Adrenal gland (tissue), 12 donors: Measurements from ENCODE around the gene HOXD4. TPM values are rescaled to one million over a fixed set of nuclear protein-coding genes. Genes with fewer than 3 reads are reported as not detected.

ENCODE experiments used
- DNase-seq, 7 donors: peaks; one replicate each; pipeline ENCODE4 v3.0.0-alpha.2; 2019 to 2020
- H3K27ac ChIP-seq, 5 donors: fragments of 200-600 bp; sonication (generic) in 4 of 5; 1 replicate in 3 of 5; 2 replicates in 2 of 5; pipeline versions ENCODE4 v1.5.1 to v1.8.0; 2016 to 2020; ENCODE audit warnings: mild to moderate bottlenecking in 1 of 5
- H3K27me3 ChIP-seq: fragments of 200-600 bp; 2 replicates; pipeline ENCODE4 v1.8.0; 2021
- H3K36me3 ChIP-seq, 2 donors: fragments of 200-600 bp; replicated peaks in 1 of 2; 1 replicate in 1 of 2; 2 replicates in 1 of 2; pipeline versions ENCODE4 v1.5.1 to v1.8.0; 2018 to 2022
- H3K4me1 ChIP-seq, 2 donors: fragments of 200-600 bp; replicated peaks in 1 of 2; 1 replicate in 1 of 2; 2 replicates in 1 of 2; pipeline versions ENCODE4 v1.5.1 to v1.8.0; 2018 to 2021
- H3K4me3 ChIP-seq, 4 donors: fragments of 200-600 bp; sonication (generic) in 3 of 4; one replicate each; pipeline ENCODE4 v1.5.1; 2016 to 2018
- H3K9me3 ChIP-seq, 3 donors: fragments of 200-600 bp; sonication (generic) in 1 of 3; replicated peaks in 1 of 3; 1 replicate in 2 of 3; 2 replicates in 1 of 3; pipeline versions ENCODE4 v1.5.1 to v1.8.0; 2016 to 2021
- POLR2A ChIP-seq, 2 donors: fragments of 450-650 bp; IDR thresholded peaks; one replicate each; pipeline ENCODE4 v1.6.1; 2017; ENCODE audit warnings: antibody characterized with exemption in 2 of 2, mild to moderate bottlenecking in 2 of 2, moderate library complexity in 1 of 2
- WGBS, 4 donors: extraction: QIAGEN DNeasy Blood & Tissue Kit in 2 of 4; methylation state at CpG; one replicate each; pipeline versions ENCODE4 v1.1.5 to v1.1.7; 2013 to 2017; 5-methylcytosine and 5-hydroxymethylcytosine counted together
- intact Hi-C, 2 donors: fragments of 100-400 bp; cut with DNase I; formaldehyde crosslinking; loops; one replicate each; pipeline versions ENCODE4 v1.14.1 to v1.15.0; 2022 to 2023
- polyA plus RNA-seq, 3 donors: library from polyadenylated mRNA; stranded (reverse); fragments of 200-250 nt in 2 of 3; fragments of 350-450 nt in 1 of 3; fragmentation: Illumina TruSeq in 1 of 3; extraction: RNeasy Lipid Tissue Mini Kit (QIAGEN cat#74804) in 1 of 3; gene quantifications; one replicate each; pipeline ENCODE4 v1.2.3, GENCODE V29; 2013 to 2014
- total RNA-seq, 9 donors: library from RNA; depleted of rRNA in 4 of 9; stranded (reverse); fragments of >200 nt in 4 of 9; fragments of 120-200 nt in 1 of 9; fragmentation: NEBNext Ultra II Directional in 1 of 9; extraction: Animal tissue kit (Norgen Biotek cat#: 25700) in 1 of 9; gene quantifications; one replicate each; pipeline versions ENCODE4 v1.1.0 to v1.2.4, GENCODE V29; 2013 to 2023
- TF ChIP-seq, protein P1 (sequence below), 6 experiments: fragments of 450-650 bp in 4 of 6; fragments of 200-600 bp in 2 of 6; sonication (generic) in 1 of 6; IDR thresholded peaks; 1 replicate in 5 of 6; 2 replicates in 1 of 6; pipeline versions ENCODE4 v1.5.1 to v1.8.0; 2016 to 2021; ENCODE audit warnings: antibody characterized with exemption in 6 of 6, mild to moderate bottlenecking in 2 of 6, moderate library complexity in 1 of 6
- donor health status: healthy with polysubstance abuse.
- donor health status: Bipolar disorder and iron deficiency.
- donor health status: DM: yes; HTN: yes; CAD: no.
- donor health status: DM: no; HTN: no; CAD: no.
- donor health status: DM: no; HTN: no; CAD: no.
- donor health status: DM: yes; HTN: yes; CAD: no.

Gene HOXD4
- total and polyA plus RNA-seq, 12 donors: 1.9 to 38.5 (median 9.3) TPM

GRCh38 chr2:176174382-176174823, 23.1 kb downstream of the HOXD4 start:
- H3K27ac ChIP-seq: peak overlapping the region in 1 of 5 donors; percentile 62
- 22 to 32% (median 28%) methylated on average over 3 to 14 of the region's 14 CpGs for WGBS, 4 donors
- no peak for TF ChIP-seq POLR2A (IDR thresholded peaks at IDR 0.05)
- TF ChIP-seq, protein P1, sequence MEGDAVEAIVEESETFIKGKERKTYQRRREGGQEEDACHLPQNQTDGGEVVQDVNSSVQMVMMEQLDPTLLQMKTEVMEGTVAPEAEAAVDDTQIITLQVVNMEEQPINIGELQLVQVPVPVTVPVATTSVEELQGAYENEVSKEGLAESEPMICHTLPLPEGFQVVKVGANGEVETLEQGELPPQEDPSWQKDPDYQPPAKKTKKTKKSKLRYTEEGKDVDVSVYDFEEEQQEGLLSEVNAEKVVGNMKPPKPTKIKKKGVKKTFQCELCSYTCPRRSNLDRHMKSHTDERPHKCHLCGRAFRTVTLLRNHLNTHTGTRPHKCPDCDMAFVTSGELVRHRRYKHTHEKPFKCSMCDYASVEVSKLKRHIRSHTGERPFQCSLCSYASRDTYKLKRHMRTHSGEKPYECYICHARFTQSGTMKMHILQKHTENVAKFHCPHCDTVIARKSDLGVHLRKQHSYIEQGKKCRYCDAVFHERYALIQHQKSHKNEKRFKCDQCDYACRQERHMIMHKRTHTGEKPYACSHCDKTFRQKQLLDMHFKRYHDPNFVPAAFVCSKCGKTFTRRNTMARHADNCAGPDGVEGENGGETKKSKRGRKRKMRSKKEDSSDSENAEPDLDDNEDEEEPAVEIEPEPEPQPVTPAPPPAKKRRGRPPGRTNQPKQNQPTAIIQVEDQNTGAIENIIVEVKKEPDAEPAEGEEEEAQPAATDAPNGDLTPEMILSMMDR (IDR thresholded peaks at IDR 0.05): no peak
- intact Hi-C loops: no loop called here
- H3K4me3 ChIP-seq: peak overlapping the region in 1 of 4 donors; percentile 29
- H3K4me1 ChIP-seq: peaks cover 5 to 19% of the 10 kb centered on the region in 2 donors
- peaks cover 12% of the 10 kb centered on the region for H3K27me3 ChIP-seq
- DNase-seq: no peak
- no peaks in the 10 kb centered on the region for H3K9me3 ChIP-seq
- no peaks in the 10 kb centered on the region for H3K36me3 ChIP-seq

DNA sequence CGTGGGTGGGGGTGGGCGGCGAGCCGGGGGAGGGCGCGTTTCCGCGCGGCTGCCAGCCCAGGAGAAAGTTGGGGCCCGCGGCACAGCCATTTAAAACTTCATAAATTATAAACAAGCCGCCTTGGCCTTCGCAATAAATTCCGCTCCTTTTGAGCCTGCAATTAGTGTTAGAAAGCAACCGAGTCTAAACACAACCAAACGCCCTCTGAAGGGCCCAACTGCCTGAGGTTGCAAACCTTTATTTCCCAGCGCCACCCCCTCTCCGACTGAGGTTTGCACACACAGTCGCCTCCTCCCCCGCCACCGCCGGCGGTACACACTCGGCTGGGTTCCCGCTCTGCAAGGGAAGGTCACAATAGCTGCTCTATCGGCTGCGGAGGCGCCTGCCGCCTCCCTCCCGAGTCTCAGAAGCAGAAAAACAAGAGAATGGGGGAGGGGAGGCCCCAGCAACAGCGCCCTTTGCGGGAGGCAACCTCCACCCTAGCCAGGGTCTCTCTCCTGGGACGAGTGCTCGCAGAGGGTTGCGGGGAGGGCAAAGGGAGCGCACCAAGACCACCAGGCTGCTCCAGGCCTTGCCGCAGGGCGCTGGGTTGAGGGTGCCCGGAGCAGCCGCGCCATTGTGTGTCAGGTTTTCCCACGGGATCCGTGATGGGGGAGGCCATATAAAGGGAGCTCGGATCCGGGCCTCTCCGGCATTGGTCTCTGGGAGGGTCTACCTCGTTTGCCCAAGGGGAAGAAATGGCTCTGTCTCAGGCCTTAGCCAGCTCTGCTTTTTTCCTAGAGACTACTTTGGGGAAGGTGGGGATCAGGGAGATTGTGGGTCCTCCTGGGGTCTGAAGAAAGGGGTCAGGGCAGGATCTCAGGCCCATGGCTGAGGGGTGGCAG, 23.7 kb downstream of the HOXD4 start:
- peak; percentile 43 to 80 (median 69) for DNase-seq
- Histone ChIP-seq H3K4me3 (peak overlapping the region in 1 of 4 donors; percentile 29), H3K27ac (peak overlapping the region in 1 of 5 donors; percentile 62), H3K4me1 (peaks cover 5 to 19% of the 10 kb centered on the region in 2 donors), H3K27me3 (peaks cover 12% of the 10 kb centered on the region), H3K36me3 (no peaks in the 10 kb centered on the region), H3K9me3 (no peaks in the 10 kb centered on the region)
- 24 to 67% (median 31%) methylated on average over 16 to 47 of the region's 47 CpGs for WGBS, 4 donors
- TF ChIP-seq, protein P1 (IDR thresholded peaks at IDR 0.05): no peak
- no peak for TF ChIP-seq POLR2A (IDR thresholded peaks at IDR 0.05)
- intact Hi-C loops: no loop called here

DNA sequence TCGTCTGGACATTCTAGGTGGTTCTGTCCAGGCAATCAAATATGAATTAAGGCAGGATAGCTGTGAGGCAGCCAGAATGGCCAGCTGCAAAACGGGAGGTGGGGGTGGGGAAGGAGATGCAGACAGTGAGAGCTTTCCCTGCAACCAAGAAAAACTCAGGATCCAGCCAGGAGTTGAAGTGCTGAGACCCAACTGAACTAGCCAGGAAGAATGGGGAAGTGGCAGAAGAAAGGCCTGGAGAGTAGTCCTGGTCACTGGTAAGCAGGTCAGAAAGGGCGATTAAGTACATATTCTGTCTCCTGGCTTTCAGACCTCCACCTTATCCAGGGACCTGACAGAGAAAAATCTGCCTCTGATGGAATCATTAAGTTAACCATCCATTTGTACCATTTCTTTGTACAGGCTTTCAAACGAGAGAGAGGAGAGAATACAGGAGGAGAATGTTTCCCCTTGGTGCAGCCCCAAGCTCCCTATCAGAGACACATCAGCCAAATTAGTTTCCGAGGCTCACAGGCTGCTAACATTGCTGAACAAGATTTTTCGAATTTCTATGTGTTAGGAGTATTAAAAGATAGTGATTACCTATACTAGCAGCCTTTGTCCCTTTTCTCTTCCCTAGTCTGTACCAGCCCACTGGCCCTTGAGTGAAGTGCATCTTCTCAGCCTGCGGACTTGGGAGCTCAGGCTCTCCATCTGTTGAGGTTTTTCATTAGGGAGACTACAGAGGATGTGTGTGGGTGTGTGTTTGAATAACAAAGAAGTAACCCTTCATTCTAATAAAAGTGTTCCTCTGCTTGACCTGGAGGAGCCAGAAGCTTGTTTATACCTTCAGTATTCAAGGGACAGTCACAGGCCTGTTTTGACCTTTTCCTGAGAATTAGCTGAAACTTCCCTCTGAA, 24.6 kb downstream of the HOXD4 start:
- intact Hi-C loops: no loop called here
- Histone ChIP-seq H3K9me3 (no peaks in the 10 kb centered on the region), H3K36me3 (no peaks in the 10 kb centered on the region), H3K4me3 (no peak overlapping the region), H3K27me3 (peaks cover 12% of the 10 kb centered on the region), H3K27ac (peak overlapping the region in 1 of 5 donors; percentile 62), H3K4me1 (peaks cover 5 to 19% of the 10 kb centered on the region in 2 donors)
- WGBS, 4 donors: 76 to 81% (median 79%) methylated on average over 7 of the region's 7 CpGs
- no peak for DNase-seq
- no peak for TF ChIP-seq POLR2A (IDR thresholded peaks at IDR 0.05)
- TF ChIP-seq, protein P1 (IDR thresholded peaks at IDR 0.05): no peak

- H3K9me3 ChIP-seq: no peaks in the 10 kb centered on the region
- intact Hi-C loops: no loop called here
- peak overlapping the region in 1 of 5 donors; percentile 56 for H3K27ac ChIP-seq
- DNase-seq: peak in 1 of 7 donors; percentile 19
- peak overlapping the region in 2 of 4 donors; percentile 23 to 57 for H3K4me3 ChIP-seq
- H3K4me1 ChIP-seq: peaks cover 5 to 19% of the 10 kb centered on the region in 2 donors
- WGBS, 4 donors: 26 to 57% (median 37%) methylated on average over 5 to 12 of the region's 12 CpGs
- no peak for TF ChIP-seq POLR2A (IDR thresholded peaks at IDR 0.05)
- TF ChIP-seq, protein P1 (IDR thresholded peaks at IDR 0.05): no peak
- H3K36me3 ChIP-seq: no peaks in the 10 kb centered on the region
- H3K27me3 ChIP-seq: peaks cover 7% of the 10 kb centered on the region
Observed at GRCh38 chr2:176177580-176178037, 26.3 kb downstream of the HOXD4 start.
